B cell (primary cell): ENCODE measurements around the gene CAMTA1. TPM values are rescaled to one million over a fixed set of nuclear protein-coding genes. Genes with fewer than 3 reads are reported as not detected.

Experiments used
- ATAC-seq: fragments of 200-7000 bp; cut with Tn5 transposase; one replicate; pipeline ENCODE4 v1.10.0; 2021; ENCODE audit warnings: low read depth, mild to moderate bottlenecking, moderate number of reproducible peaks, moderate library complexity
- CTCF ChIA-PET: fragments of 350-600 bp; sonication (Branson Sonifier 250); formaldehyde crosslinking; loops from one replicate; lab custom pipeline; 2021; ENCODE audit warnings: antibody characterized with exemption, inconsistent platforms; lab: Charles Lee
- POLR2A ChIA-PET: fragments of 350-600 bp; sonication (Branson Sonifier 250); formaldehyde crosslinking; loops from one replicate; lab custom pipeline; 2021; ENCODE audit warnings: antibody characterized with exemption; lab: Charles Lee
- DNase-seq: peaks from one replicate; pipeline ENCODE4 v3.0.0; 2013
- H2AFZ ChIP-seq: 2 replicates; pipeline ENCODE4 v1.6.1; 2012; ENCODE audit warnings: mild to moderate bottlenecking, low read depth, low read length; ENCODE audit not compliant: insufficient read depth, poor library complexity, severe bottlenecking
- H3K27ac ChIP-seq, 2 donors: 1 replicate in 1 of 2; 2 replicates in 1 of 2; pipeline ENCODE4 v1.5.1; 2012 to 2013; ENCODE audit warnings: low read length in 2 of 2, mild to moderate bottlenecking in 2 of 2, moderate library complexity in 1 of 2
- H3K27me3 ChIP-seq, 4 experiments: fragments of 200-600 bp in 1 of 4; sonication (generic) in 1 of 4; replicated peaks in 1 of 4; 1 replicate in 2 of 4; 2 replicates in 2 of 4; pipeline versions ENCODE4 v1.6.1 to v1.7.0; 2013 to 2016; ENCODE audit warnings: low read length in 3 of 4, mild to moderate bottlenecking in 2 of 4, mixed read lengths in 1 of 4, moderate library complexity in 1 of 4; ENCODE audit not compliant: insufficient read depth in 4 of 4, control insufficient read depth in 3 of 4; ENCODE audit errors: control extremely low read depth in 1 of 4
- H3K36me3 ChIP-seq, 2 experiments: replicated peaks in 1 of 2; 1 replicate in 1 of 2; 2 replicates in 1 of 2; pipeline versions ENCODE4 v1.6.1 to v1.7.1; 2013; ENCODE audit warnings: low read length in 1 of 2; ENCODE audit not compliant: insufficient read depth in 2 of 2, control insufficient read depth in 1 of 2; ENCODE audit errors: control extremely low read depth in 1 of 2, extremely low read depth in 1 of 2
- H3K4me1 ChIP-seq, 2 donors: fragments of 200-600 bp in 1 of 2; sonication (generic) in 1 of 2; 1 replicate in 1 of 2; 2 replicates in 1 of 2; pipeline versions ENCODE4 v1.5.1 to v1.6.1; 2013 to 2017; ENCODE audit warnings: low read length in 2 of 2; ENCODE audit not compliant: control insufficient read depth in 2 of 2, insufficient read depth in 2 of 2
- H3K4me2 ChIP-seq: replicated peaks from 2 replicates; pipeline ENCODE3; 2012; ENCODE audit warnings: mild to moderate bottlenecking, low read depth, low read length; ENCODE audit not compliant: poor library complexity, severe bottlenecking
- H3K4me3 ChIP-seq, 5 experiments: fragments of 200-600 bp in 1 of 5; sonication (generic) in 1 of 5; 1 replicate in 3 of 5; 2 replicates in 2 of 5; pipeline versions ENCODE4 v1.5.1 to v1.7.0; 2011 to 2016; ENCODE audit warnings: low read length in 4 of 5, mild to moderate bottlenecking in 4 of 5, low read depth in 2 of 5, control low read depth in 1 of 5, moderate library complexity in 1 of 5; ENCODE audit not compliant: insufficient read depth in 1 of 5; ENCODE audit errors: control extremely low read depth in 1 of 5, extremely low read depth in 1 of 5
- H3K79me2 ChIP-seq: fragments of 200-600 bp; sonication (generic); one replicate; pipeline ENCODE4 v1.6.0; 2016; ENCODE audit warnings: low read length; ENCODE audit not compliant: control insufficient read depth, insufficient read depth
- H3K9ac ChIP-seq: fragments of 200-600 bp; sonication (generic); 2 replicates; pipeline ENCODE4 v1.6.1; 2017; ENCODE audit warnings: mild to moderate bottlenecking, low read length, moderate library complexity
- H3K9me3 ChIP-seq, 3 donors: one replicate each; pipeline versions ENCODE4 v1.6.1 to v1.7.1; 2013; ENCODE audit warnings: low read length in 2 of 3; ENCODE audit not compliant: control insufficient read depth in 2 of 3, insufficient read depth in 1 of 3; ENCODE audit errors: control extremely low read depth in 1 of 3
- H4K20me1 ChIP-seq: 2 replicates; pipeline ENCODE4 v1.6.0; 2012; ENCODE audit warnings: mild to moderate bottlenecking, low read length; ENCODE audit not compliant: insufficient read depth, control insufficient read depth, poor library complexity, severe bottlenecking
- H3K27ac Mint-ChIP-seq: one replicate; pipeline ENCODE4 v1.8.0; 2021; ENCODE audit warnings: mixed read lengths
- H3K27me3 Mint-ChIP-seq: one replicate; pipeline ENCODE4 v1.8.0; 2021; ENCODE audit warnings: mixed read lengths
- H3K4me1 Mint-ChIP-seq: one replicate; pipeline ENCODE4 v1.8.0; 2021; ENCODE audit warnings: mixed read lengths
- H3K4me3 Mint-ChIP-seq: one replicate; pipeline ENCODE4 v1.8.0; 2021; ENCODE audit warnings: mixed read lengths
- H3K9me3 Mint-ChIP-seq: one replicate; pipeline ENCODE4 v1.8.0; 2022; ENCODE audit warnings: mixed read lengths; ENCODE audit not compliant: insufficient read depth
- EZH2 ChIP-seq: IDR thresholded peaks from 2 replicates; pipeline ENCODE4 v1.6.1; 2012; ENCODE audit warnings: borderline replicate concordance, low read depth, mild to moderate bottlenecking, moderate library complexity, low read length; ENCODE audit not compliant: insufficient read depth, poor library complexity, severe bottlenecking
- WGBS: methylation state at CpG from one replicate; pipeline ENCODE4 v1.1.5; 2013; ENCODE audit warnings: missing lambda C conversion rate; ENCODE audit not compliant: insufficient coverage; 5-methylcytosine and 5-hydroxymethylcytosine counted together
- intact Hi-C: fragments of 100-400 bp; cut with micrococcal nuclease; formaldehyde crosslinking; loops from one replicate; pipeline ENCODE4 v1.10.0; 2022
- polyA plus RNA-seq: library from polyadenylated mRNA; depleted of rRNA; stranded (reverse); fragments of >200 nt; gene quantifications from 2 replicates; pipeline ENCODE4 v1.2.3, GENCODE V29; 2012
- total RNA-seq, 2 donors: library from RNA; stranded (reverse); fragments of 120-200 nt in 1 of 2; gene quantifications; 1 replicate in 1 of 2; 2 replicates in 1 of 2; pipeline versions ENCODE4 v1.2.3 to v1.2.4, GENCODE V29; 2013 to 2022
- TF ChIP-seq, protein P1 (sequence below): fragments of 200-600 bp; IDR thresholded peaks from one replicate; pipeline ENCODE4 v1.8.0; 2022; ENCODE audit warnings: antibody characterized with exemption, mild to moderate bottlenecking

Gene CAMTA1
- total and polyA plus RNA-seq, 2 donors (not counting 1 experiment from before 2014, with no cell fraction given), result 42.2 to 45.7 TPM

GRCh38 chr1:7136166-7136953 is 351.1 kb downstream of the CAMTA1 start:
- H2AFZ ChIP-seq, result no peak overlapping the region
- CTCF ChIA-PET, result no interaction called here

DNA sequence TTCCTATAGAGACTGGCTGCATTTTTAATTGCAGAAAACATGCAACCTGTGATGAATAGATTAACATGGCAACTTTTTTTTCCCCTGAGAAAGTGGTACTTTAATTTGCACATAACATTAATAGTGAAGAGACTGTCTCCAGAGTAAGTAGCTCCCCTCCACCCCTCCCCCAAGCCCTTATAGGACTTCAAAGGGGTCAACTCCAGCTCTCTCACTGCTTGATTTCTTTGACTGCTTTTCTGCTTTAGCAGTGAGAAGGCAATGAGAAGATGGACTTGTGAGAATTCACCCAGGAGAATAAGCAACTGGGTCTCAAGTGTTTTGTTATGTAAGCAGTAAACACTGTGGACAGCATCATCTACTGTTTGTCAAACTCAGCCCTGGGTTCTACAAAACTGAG is 355.0 kb downstream of the CAMTA1 start:
- no peaks in the 10 kb centered on the region for H3K4me1 Mint-ChIP-seq
- H3K27ac ChIP-seq, result no peak overlapping the region
- CTCF ChIA-PET, result interaction anchor here (1.0 kb wide), 1 partner anchor 98 kb away, joined by 3 read pairs; no protein-coding TSS in a partner anchor
- no peaks in the 10 kb centered on the region for H3K36me3 ChIP-seq
- TF ChIP-seq EZH2, result no peak
- TF ChIP-seq, protein P1, sequence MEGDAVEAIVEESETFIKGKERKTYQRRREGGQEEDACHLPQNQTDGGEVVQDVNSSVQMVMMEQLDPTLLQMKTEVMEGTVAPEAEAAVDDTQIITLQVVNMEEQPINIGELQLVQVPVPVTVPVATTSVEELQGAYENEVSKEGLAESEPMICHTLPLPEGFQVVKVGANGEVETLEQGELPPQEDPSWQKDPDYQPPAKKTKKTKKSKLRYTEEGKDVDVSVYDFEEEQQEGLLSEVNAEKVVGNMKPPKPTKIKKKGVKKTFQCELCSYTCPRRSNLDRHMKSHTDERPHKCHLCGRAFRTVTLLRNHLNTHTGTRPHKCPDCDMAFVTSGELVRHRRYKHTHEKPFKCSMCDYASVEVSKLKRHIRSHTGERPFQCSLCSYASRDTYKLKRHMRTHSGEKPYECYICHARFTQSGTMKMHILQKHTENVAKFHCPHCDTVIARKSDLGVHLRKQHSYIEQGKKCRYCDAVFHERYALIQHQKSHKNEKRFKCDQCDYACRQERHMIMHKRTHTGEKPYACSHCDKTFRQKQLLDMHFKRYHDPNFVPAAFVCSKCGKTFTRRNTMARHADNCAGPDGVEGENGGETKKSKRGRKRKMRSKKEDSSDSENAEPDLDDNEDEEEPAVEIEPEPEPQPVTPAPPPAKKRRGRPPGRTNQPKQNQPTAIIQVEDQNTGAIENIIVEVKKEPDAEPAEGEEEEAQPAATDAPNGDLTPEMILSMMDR, result no peak
- H3K4me3 Mint-ChIP-seq, result no peak overlapping the region
- no peaks in the 10 kb centered on the region for H3K79me2 ChIP-seq
- ATAC-seq (no peak), DNase-seq (no peak)
- H3K9me3 Mint-ChIP-seq, result no peaks in the 10 kb centered on the region
- no peak overlapping the region for H2AFZ ChIP-seq
- H4K20me1 ChIP-seq, result no peaks in the 10 kb centered on the region
- peaks cover 0 to 10% (median 0%) of the 10 kb centered on the region in 4 experiments for H3K27me3 ChIP-seq
- intact Hi-C loops, result no loop called here
- no peaks in the 10 kb centered on the region for H3K4me1 ChIP-seq
- H3K4me3 ChIP-seq, result no peak overlapping the region
- H3K9ac ChIP-seq, result no peak overlapping the region
- no peak overlapping the region for H3K4me2 ChIP-seq
- H3K27ac Mint-ChIP-seq, result no peak overlapping the region
- H3K9me3 ChIP-seq, result no peaks in the 10 kb centered on the region
- H3K27me3 Mint-ChIP-seq, result peaks cover 13% of the 10 kb centered on the region
- POLR2A ChIA-PET, result no interaction called here

More at GRCh38 chr1:7136166-7136953, 351.1 kb downstream of the CAMTA1 start:
- no peaks in the 10 kb centered on the region for H3K9me3 Mint-ChIP-seq
- no peak overlapping the region for H3K4me3 Mint-ChIP-seq
- H3K27ac ChIP-seq, result no peak overlapping the region
- H3K4me3 ChIP-seq, result no peak overlapping the region
- H3K27ac Mint-ChIP-seq, result no peak overlapping the region
- no peaks in the 10 kb centered on the region for H3K36me3 ChIP-seq
- TF ChIP-seq EZH2, result no peak
- TF ChIP-seq, protein P1, result no peak
- no peaks in the 10 kb centered on the region for H4K20me1 ChIP-seq
- POLR2A ChIA-PET, result no interaction called here
- peaks cover 22% of the 10 kb centered on the region for H3K27me3 Mint-ChIP-seq
- no peak overlapping the region for H3K9ac ChIP-seq
- H3K4me2 ChIP-seq, result no peak overlapping the region
- H3K27me3 ChIP-seq, result peaks cover 0 to 4% (median 0%) of the 10 kb centered on the region in 4 experiments
- ATAC-seq, result no peak
- intact Hi-C loops, result no loop called here
- WGBS, result 90% methylated on average over 8 of the region's 8 CpGs
- no peaks in the 10 kb centered on the region for H3K4me1 Mint-ChIP-seq
- no peak for DNase-seq
- no peaks in the 10 kb centered on the region for H3K79me2 ChIP-seq
- no peaks in the 10 kb centered on the region for H3K4me1 ChIP-seq
- H3K9me3 ChIP-seq, result no peaks in the 10 kb centered on the region
